IgD-negative memory B cell (primary cell): ENCODE measurements around the gene IFITM1. TPM values are rescaled to one million over a fixed set of nuclear protein-coding genes. Genes with fewer than 3 reads are reported as not detected.
A peak's percentile ranks its signal among the peaks of the same experiment; 100 is the strongest.
"Not testable (repeated sequence)": the region's sequence is repeated elsewhere in the genome, so short reads cannot be mapped to it uniquely, and the experiment has no call there.

ENCODE experiments used
- H3K27ac Mint-ChIP-seq, 3 donors: one replicate each; pipeline ENCODE4 v1.8.0; 2020 to 2022; ENCODE audit warnings: mild to moderate bottlenecking in 3 of 3, mixed read lengths in 3 of 3, moderate library complexity in 1 of 3
- H3K27me3 Mint-ChIP-seq: one replicate; pipeline ENCODE4 v1.8.0; 2021; ENCODE audit warnings: mixed read lengths
- H3K36me3 Mint-ChIP-seq: one replicate; pipeline ENCODE4 v1.8.0; 2020; ENCODE audit warnings: mild to moderate bottlenecking, mixed read lengths
- H3K4me1 Mint-ChIP-seq, 3 donors: one replicate each; pipeline ENCODE4 v1.8.0; 2020 to 2022; ENCODE audit warnings: mixed read lengths in 3 of 3, mild to moderate bottlenecking in 1 of 3
- H3K4me3 Mint-ChIP-seq, 4 donors: one replicate each; pipeline ENCODE4 v1.8.0; 2020 to 2022; ENCODE audit warnings: mild to moderate bottlenecking in 4 of 4, mixed read lengths in 4 of 4, moderate library complexity in 3 of 4
- H3K9me3 Mint-ChIP-seq, 3 donors: one replicate each; pipeline ENCODE4 v1.8.0; 2020 to 2021; ENCODE audit warnings: mixed read lengths in 3 of 3, mild to moderate bottlenecking in 1 of 3
- polyA plus RNA-seq: library from polyadenylated mRNA; unstranded; fragments of 300-500 nt; fragmentation: Illumina TruSeq; gene quantifications from one replicate; pipeline ENCODE4 v1.2.3, GENCODE V29; 2021

Gene IFITM1
- polyA plus RNA-seq, 1 donor from 2014 or later = 233 TPM

DNA sequence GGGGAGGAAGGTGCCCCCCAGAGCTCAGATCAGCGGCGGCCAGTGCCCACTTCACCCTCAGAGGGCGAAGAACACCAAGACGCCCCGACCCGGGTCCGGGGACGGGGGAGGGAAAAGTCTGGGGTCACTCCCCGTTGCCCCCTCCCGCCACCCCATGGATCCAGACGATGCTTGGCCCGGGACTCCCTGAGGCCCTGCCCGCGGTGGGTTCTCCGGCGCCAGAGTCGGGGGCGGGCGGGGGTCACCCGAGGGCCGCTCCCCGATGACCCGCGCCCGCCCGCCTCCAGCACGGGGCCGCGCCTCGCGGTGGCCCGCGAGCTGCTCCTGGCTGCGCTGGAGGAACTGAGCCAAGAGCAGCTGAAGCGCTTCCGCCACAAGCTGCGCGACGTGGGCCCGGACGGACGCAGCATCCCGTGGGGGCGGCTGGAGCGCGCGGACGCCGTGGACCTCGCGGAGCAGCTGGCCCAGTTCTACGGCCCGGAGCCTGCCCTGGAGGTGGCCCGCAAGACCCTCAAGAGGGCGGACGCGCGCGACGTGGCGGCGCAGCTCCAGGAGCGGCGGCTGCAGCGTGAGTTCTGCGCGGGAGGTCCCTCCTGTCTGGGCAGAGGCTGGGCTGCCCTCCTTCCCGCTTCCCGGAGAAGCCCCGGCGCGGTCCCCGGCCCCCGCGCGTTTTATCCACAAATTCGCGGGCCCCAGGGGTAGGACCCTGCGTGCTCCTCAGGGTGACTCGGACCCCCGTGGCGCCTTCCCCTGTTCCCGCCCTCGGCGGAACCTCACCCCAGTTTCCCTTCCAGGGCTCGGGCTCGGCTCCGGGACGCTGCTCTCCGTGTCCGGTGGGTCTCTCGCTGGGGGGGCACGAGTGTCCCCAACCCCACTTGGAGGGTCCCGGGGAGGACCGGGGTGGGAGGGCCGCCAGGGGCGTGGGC, 34.5 kb upstream of the IFITM1 start:
- peaks cover 16 to 24% (median 24%) of the 10 kb centered on the region in 3 donors for H3K4me1 Mint-ChIP-seq
- H3K36me3 Mint-ChIP-seq = peaks cover 1% of the 10 kb centered on the region
- peak overlapping the region in 3 of 4 donors; percentile 34 to 85 (median 84) for H3K4me3 Mint-ChIP-seq
- no peaks in the 10 kb centered on the region for H3K9me3 Mint-ChIP-seq
- H3K27ac Mint-ChIP-seq = no peak overlapping the region
- peaks cover 19% of the 10 kb centered on the region for H3K27me3 Mint-ChIP-seq

GRCh38 chr11:279966-280705, 33.7 kb upstream of the IFITM1 start:
- H3K4me1 Mint-ChIP-seq = peaks cover 12 to 20% (median 19%) of the 10 kb centered on the region in 3 donors
- peaks cover 1% of the 10 kb centered on the region for H3K36me3 Mint-ChIP-seq
- peaks cover 19% of the 10 kb centered on the region for H3K27me3 Mint-ChIP-seq
- no peak overlapping the region for H3K27ac Mint-ChIP-seq
- peak overlapping the region; percentile 80 to 92 (median 84) for H3K4me3 Mint-ChIP-seq
- no peaks in the 10 kb centered on the region for H3K9me3 Mint-ChIP-seq

DNA sequence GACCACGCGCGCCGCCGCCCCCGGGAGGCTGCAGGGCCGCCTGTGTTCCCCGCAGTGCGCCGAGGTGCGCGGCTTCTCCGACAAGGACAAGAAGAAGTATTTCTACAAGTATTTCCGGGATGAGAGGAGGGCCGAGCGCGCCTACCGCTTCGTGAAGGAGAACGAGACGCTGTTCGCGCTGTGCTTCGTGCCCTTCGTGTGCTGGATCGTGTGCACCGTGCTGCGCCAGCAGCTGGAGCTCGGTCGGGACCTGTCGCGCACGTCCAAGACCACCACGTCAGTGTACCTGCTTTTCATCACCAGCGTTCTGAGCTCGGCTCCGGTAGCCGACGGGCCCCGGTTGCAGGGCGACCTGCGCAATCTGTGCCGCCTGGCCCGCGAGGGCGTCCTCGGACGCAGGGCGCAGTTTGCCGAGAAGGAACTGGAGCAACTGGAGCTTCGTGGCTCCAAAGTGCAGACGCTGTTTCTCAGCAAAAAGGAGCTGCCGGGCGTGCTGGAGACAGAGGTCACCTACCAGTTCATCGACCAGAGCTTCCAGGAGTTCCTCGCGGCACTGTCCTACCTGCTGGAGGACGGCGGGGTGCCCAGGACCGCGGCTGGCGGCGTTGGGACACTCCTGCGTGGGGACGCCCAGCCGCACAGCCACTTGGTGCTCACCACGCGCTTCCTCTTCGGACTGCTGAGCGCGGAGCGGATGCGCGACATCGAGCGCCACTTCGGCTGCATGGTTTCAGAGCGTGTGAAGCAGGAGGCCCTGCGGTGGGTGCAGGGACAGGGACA, 32.9 kb upstream of the IFITM1 start:
- peaks cover 1% of the 10 kb centered on the region for H3K36me3 Mint-ChIP-seq
- H3K27me3 Mint-ChIP-seq = peaks cover 19% of the 10 kb centered on the region
- peaks cover 11 to 15% (median 15%) of the 10 kb centered on the region in 3 donors for H3K4me1 Mint-ChIP-seq
- H3K27ac Mint-ChIP-seq = peak overlapping the region in 2 of 3 donors; percentile 62 to 85
- no peaks in the 10 kb centered on the region for H3K9me3 Mint-ChIP-seq
- peak overlapping the region; percentile 75 to 86 (median 80) for H3K4me3 Mint-ChIP-seq

DNA sequence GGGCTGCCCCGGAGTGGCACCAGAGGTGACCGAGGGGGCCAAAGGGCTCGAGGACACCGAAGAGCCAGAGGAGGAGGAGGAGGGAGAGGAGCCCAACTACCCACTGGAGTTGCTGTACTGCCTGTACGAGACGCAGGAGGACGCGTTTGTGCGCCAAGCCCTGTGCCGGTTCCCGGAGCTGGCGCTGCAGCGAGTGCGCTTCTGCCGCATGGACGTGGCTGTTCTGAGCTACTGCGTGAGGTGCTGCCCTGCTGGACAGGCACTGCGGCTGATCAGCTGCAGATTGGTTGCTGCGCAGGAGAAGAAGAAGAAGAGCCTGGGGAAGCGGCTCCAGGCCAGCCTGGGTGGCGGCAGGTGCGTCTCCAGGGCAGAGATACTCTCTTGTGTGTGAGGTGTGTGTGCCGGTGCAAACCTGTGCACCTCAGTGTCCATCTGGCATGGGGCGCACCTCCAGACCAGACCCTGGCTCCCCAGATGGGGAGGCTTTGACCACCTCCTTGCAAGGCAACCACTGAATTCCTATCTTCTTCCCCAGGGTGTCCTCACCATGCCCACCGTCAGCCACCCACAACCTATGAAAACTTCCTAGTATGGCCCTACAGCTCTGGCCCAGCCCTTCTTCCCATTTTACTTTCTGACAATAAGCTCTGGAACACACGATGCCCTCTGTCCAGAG, 32.2 kb upstream of the IFITM1 start:
- Mint-ChIP-seq H3K4me1 (peaks cover 9 to 15% (median 13%) of the 10 kb centered on the region in 3 donors), H3K9me3 (no peaks in the 10 kb centered on the region), H3K4me3 (peak overlapping the region; percentile 75 to 86 (median 80)), H3K36me3 (peaks cover 1% of the 10 kb centered on the region), H3K27ac (peak overlapping the region in 2 of 3 donors; percentile 62 to 85), H3K27me3 (peaks cover 19% of the 10 kb centered on the region)

DNA sequence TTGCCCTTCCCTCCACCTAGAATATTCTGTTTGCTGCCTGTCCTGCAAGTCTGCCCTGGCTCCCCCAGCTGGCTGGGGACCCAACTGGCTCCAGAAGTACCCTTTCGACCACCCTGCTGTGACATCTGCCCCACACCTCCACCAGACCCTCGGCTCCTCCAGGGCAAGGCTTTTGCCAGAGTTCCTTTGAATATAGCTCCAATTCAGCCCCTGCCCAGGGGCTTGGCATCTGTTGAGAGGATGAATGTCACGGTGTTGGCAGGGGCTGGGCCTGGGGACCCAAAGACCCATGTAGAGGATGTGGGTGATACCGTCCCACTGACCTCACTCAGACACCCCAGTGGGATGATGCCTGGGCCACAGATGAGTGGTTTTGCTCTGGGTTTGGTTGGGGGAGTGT, 31.7 kb upstream of the IFITM1 start:
- H3K27me3 Mint-ChIP-seq = peaks cover 20% of the 10 kb centered on the region
- peaks cover 8 to 19% (median 16%) of the 10 kb centered on the region in 3 donors for H3K4me1 Mint-ChIP-seq
- no peaks in the 10 kb centered on the region for H3K9me3 Mint-ChIP-seq
- peak overlapping the region in 2 of 4 donors; percentile 63 to 75 for H3K4me3 Mint-ChIP-seq
- H3K36me3 Mint-ChIP-seq = peaks cover 1% of the 10 kb centered on the region
- no peak overlapping the region for H3K27ac Mint-ChIP-seq

DNA sequence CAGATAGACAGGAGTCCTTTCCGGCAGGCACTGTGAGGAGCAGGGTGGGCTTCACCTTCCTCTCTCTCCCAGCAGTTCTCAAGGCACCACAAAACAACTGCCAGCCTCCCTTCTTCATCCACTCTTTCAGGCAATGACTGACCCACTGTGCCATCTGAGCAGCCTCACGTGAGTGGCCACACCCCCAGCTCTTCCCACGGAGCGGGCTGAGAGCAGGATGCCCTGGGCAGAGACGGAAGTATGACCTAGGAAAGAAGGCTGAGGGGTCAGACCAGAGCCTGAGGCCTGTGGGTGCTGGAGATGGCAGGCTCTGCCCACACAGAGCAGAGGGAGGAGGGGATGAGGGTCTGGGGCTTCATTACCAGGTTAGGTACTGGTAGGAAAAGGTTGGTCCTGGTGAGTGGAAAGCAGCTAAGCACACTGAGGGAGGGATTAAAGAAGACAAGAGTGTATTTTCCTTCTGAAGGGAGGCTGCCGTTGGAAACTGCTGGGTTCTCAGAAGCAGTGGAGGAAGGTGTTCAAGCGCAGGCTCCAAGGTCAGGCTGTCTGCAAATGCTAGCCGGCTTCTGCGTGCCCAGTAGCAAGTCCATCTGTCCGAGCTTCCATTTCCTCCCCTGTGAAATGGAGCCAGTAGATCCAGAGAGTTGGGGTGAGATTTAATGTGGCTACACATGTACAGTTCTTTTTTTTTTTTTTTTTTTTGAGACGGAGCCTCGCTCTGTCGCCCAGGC, 31.0 kb upstream of the IFITM1 start:
- Mint-ChIP-seq H3K4me1 (peaks cover 8 to 20% (median 18%) of the 10 kb centered on the region in 3 donors), H3K4me3 (peak overlapping the region in 2 of 4 donors; percentile 42 to 63), H3K27me3 (peaks cover 20% of the 10 kb centered on the region)

GRCh38 chr11:283405-284104, 30.3 kb upstream of the IFITM1 start:
- peak overlapping the region; percentile 1 to 69 (median 40) for H3K27ac Mint-ChIP-seq
- H3K36me3 Mint-ChIP-seq = peaks cover 1% of the 10 kb centered on the region
- peaks cover 21% of the 10 kb centered on the region for H3K27me3 Mint-ChIP-seq
- H3K4me1 Mint-ChIP-seq = peaks cover 8 to 25% (median 18%) of the 10 kb centered on the region in 3 donors
- no peaks in the 10 kb centered on the region for H3K9me3 Mint-ChIP-seq
- H3K4me3 Mint-ChIP-seq = peak overlapping the region in 2 of 4 donors; percentile 30 to 59

More for the DNA sequence above, 31.0 kb upstream of the IFITM1 start:
- Mint-ChIP-seq H3K36me3 (peaks cover 1% of the 10 kb centered on the region), H3K27ac (peak overlapping the region in 1 of 3 donors; percentile 1), H3K9me3 (no peaks in the 10 kb centered on the region)

DNA sequence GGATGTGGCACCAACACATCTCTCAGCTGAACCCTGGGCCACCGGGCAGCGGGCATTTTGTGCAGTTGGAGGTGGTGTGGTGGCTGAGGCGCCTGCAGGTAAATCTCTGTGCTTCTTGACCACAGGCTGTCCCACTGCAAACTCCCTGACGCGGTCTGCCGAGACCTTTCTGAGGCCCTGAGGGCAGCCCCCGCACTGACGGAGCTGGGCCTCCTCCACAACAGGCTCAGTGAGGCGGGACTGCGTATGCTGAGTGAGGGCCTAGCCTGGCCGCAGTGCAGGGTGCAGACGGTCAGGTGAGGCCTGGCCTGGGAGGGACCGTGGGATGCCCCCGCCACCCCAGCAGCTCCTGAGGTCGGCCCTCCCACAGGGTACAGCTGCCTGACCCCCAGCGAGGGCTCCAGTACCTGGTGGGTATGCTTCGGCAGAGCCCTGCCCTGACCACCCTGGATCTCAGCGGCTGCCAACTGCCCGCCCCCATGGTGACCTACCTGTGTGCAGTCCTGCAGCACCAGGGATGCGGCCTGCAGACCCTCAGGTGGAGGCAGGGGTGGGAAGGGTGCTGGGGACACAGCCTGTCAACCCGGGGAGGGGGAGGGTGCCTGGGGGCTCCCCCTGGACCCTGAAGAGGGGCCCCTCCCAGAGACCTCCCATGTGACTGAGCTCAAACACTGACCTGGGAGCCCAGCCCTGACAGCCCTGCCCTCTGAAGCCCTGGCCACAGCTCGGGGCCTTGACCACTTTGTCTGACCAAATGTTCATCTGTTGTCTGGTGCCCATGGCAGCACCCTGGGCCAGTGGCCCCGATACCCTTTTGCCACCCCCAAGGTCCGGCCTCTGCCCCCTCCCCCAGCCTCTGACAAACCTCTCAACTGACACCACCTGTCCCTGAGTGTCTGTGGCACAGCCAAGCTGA, 29.5 kb upstream of the IFITM1 start:
- peaks cover 8 to 23% (median 15%) of the 10 kb centered on the region in 3 donors for H3K4me1 Mint-ChIP-seq
- H3K4me3 Mint-ChIP-seq = peak overlapping the region in 1 of 4 donors; percentile 59
- peak overlapping the region in 1 of 3 donors; percentile 69 for H3K27ac Mint-ChIP-seq

DNA sequence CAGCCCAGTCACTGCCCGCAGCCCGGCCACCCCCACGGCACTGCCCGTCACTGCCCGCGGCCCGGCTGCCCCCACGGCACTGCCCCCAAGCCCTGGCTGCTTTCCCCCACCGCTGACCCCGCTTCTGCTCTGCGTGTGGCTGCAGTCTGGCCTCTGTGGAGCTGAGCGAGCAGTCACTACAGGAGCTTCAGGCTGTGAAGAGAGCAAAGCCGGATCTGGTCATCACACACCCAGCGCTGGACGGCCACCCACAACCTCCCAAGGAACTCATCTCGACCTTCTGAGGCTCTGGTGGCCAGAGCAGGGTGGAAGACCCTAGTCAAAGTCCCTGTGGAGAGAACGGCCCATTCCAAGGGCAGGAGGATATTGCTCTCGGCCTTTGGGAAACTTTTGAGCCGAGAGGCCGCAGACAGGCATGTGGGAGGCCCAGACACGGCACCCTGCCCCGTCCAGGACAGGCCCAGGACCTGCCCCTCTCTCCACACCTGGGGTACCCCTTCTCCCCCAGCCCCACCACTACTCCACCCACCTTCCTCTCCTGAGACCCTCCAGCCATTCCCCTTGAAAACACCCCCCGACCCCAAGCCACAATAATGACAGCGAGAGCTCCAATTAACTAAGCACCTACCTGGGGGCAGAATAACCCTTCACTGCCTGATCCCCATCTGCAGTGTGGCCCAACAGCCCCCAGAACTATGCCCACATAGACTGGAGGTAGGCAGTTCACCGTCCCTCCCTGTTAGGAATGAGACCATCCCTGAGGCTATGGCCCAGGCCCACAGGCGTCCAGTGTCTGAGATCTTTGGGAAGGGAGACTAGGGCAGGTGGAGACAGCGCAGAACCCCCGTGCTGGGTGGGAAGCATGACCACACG, 28.6 kb upstream of the IFITM1 start:
- no peak overlapping the region for H3K4me3 Mint-ChIP-seq
- H3K4me1 Mint-ChIP-seq = peaks cover 8 to 24% (median 15%) of the 10 kb centered on the region in 3 donors
- H3K27me3 Mint-ChIP-seq = peaks cover 18% of the 10 kb centered on the region
- H3K27ac Mint-ChIP-seq = no peak overlapping the region
- no peaks in the 10 kb centered on the region for H3K36me3 Mint-ChIP-seq
- no peaks in the 10 kb centered on the region for H3K9me3 Mint-ChIP-seq

More for the DNA sequence above, 29.5 kb upstream of the IFITM1 start:
- peaks cover 20% of the 10 kb centered on the region for H3K27me3 Mint-ChIP-seq
- H3K36me3 Mint-ChIP-seq = peaks cover 1% of the 10 kb centered on the region
- H3K9me3 Mint-ChIP-seq = no peaks in the 10 kb centered on the region

- Mint-ChIP-seq H3K9me3 (no peaks in the 10 kb centered on the region), H3K4me3 (no peak overlapping the region), H3K27ac (no peak overlapping the region), H3K27me3 (peaks cover 18% of the 10 kb centered on the region), H3K36me3 (peaks cover under 1% of the 10 kb centered on the region), H3K4me1 (peaks cover 8 to 22% (median 15%) of the 10 kb centered on the region in 3 donors)
Observed at GRCh38 chr11:285894-286220, 28.0 kb upstream of the IFITM1 start.

GRCh38 chr11:286977-287820, 26.6 kb upstream of the IFITM1 start:
- Mint-ChIP-seq H3K4me3 (peak overlapping the region; percentile 86 to 96 (median 92)), H3K27ac (peak overlapping the region; percentile 80 to 85 (median 82)), H3K27me3 (peaks cover 13% of the 10 kb centered on the region), H3K4me1 (peaks cover 3 to 18% (median 13%) of the 10 kb centered on the region in 3 donors)
- H3K36me3 Mint-ChIP-seq, H3K9me3 Mint-ChIP-seq: not testable (repeated sequence)
